ENCODE results near the gene SSU72.

Gene SSU72

DNA sequence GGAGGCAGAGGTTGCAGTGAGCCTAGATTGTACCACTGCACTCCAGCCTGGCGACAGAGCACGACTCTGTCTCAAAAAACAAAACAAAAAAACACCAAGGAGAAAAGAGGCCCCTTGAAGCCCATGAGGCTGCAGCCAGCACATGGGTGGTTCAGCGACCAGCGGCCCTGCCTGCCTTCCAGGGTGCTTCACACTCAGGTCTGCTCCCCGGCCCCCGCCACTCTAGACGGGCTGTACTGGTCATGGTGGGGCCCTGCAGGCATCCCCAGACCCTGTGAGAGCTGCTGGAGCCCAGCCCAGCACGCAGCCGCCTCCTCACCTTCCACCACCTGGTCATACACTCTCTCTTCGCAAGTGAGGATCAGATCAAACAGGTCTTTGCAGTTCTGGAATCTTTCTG lies 30.1 kb downstream of the SSU72 start:
- no peak overlapping the region for H3K9ac ChIP-seq (ENCODE audit: low read length in 5 of 5)
- H3K36me3 ChIP-seq (ENCODE audit: control insufficient read depth in 5 of 5, insufficient read depth in 5 of 5, low read length in 5 of 5) = peaks cover 0 to 40% (median 20%) of the 10 kb centered on the region in 5 donors
- H3K27me3 ChIP-seq (ENCODE audit: control insufficient read depth in 5 of 5, insufficient read depth in 4 of 5, low read length in 5 of 5) = no peaks in the 10 kb centered on the region
- no peaks in the 10 kb centered on the region for H3K9me3 ChIP-seq (ENCODE audit: control insufficient read depth in 5 of 5, low read length in 5 of 5)
- no peak overlapping the region for H3K4me3 ChIP-seq (ENCODE audit: low read depth in 1 of 5, low read length in 5 of 5)
- no peak overlapping the region for H3K27ac ChIP-seq (ENCODE audit: low read depth, low read length)
- H3K4me1 ChIP-seq (ENCODE audit: control insufficient read depth in 5 of 5, insufficient read depth in 5 of 5, low read length in 5 of 5) = peaks cover 0 to 21% (median 8%) of the 10 kb centered on the region in 5 donors

DNA sequence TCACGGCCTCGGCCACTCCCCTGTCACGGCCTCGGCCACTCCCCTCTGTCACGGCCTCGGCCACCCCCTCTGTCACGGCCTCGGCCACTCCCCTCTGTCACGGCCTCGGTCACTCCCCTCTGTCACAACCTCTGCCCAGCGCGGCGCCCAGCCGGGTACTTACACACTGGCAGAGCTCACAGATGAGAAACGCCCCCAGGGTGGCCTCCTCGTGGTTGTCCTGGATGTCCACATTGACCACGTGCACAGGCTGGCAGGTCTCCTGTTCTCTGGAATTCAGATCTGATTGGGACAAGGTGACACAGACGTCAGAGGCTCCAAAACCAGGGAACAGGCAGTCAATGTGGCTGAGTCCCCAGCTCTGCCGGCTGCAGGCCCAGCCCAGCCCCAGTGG lies 31.0 kb downstream of the SSU72 start:
- Histone ChIP-seq H3K9me3 (ENCODE audit: control insufficient read depth in 5 of 5, low read length in 5 of 5) (no peaks in the 10 kb centered on the region), H3K36me3 (ENCODE audit: control insufficient read depth in 5 of 5, insufficient read depth in 5 of 5, low read length in 5 of 5) (peaks cover 0 to 40% (median 20%) of the 10 kb centered on the region in 5 donors), H3K27me3 (ENCODE audit: control insufficient read depth in 5 of 5, insufficient read depth in 4 of 5, low read length in 5 of 5) (no peaks in the 10 kb centered on the region), H3K27ac (ENCODE audit: low read depth, low read length) (no peak overlapping the region), H3K4me1 (ENCODE audit: control insufficient read depth in 5 of 5, insufficient read depth in 5 of 5, low read length in 5 of 5) (peaks cover 0 to 26% (median 16%) of the 10 kb centered on the region in 5 donors), H3K4me3 (ENCODE audit: low read depth in 1 of 5, low read length in 5 of 5) (no peak overlapping the region), H3K9ac (ENCODE audit: low read length in 5 of 5) (no peak overlapping the region)

GRCh38 chr1:1542766-1543705 lies 31.6 kb downstream of the SSU72 start:
- no peaks in the 10 kb centered on the region for H3K27me3 ChIP-seq (ENCODE audit: control insufficient read depth in 5 of 5, insufficient read depth in 4 of 5, low read length in 5 of 5)
- no peak overlapping the region for H3K9ac ChIP-seq (ENCODE audit: low read length in 5 of 5)
- no peak overlapping the region for H3K4me3 ChIP-seq (ENCODE audit: low read depth in 1 of 5, low read length in 5 of 5)
- H3K9me3 ChIP-seq (ENCODE audit: control insufficient read depth in 5 of 5, low read length in 5 of 5) = no peaks in the 10 kb centered on the region
- H3K36me3 ChIP-seq (ENCODE audit: control insufficient read depth in 5 of 5, insufficient read depth in 5 of 5, low read length in 5 of 5) = peaks cover 0 to 43% (median 20%) of the 10 kb centered on the region in 5 donors
- H3K27ac ChIP-seq (ENCODE audit: low read depth, low read length) = no peak overlapping the region
- H3K4me1 ChIP-seq (ENCODE audit: control insufficient read depth in 5 of 5, insufficient read depth in 5 of 5, low read length in 5 of 5) = peaks cover 0 to 24% (median 16%) of the 10 kb centered on the region in 5 donors

- H3K36me3 ChIP-seq (ENCODE audit: control insufficient read depth in 5 of 5, insufficient read depth in 5 of 5, low read length in 5 of 5) = peaks cover 0 to 44% (median 27%) of the 10 kb centered on the region in 5 donors
- H3K27ac ChIP-seq (ENCODE audit: low read depth, low read length) = no peak overlapping the region
- H3K4me3 ChIP-seq (ENCODE audit: low read depth in 1 of 5, low read length in 5 of 5) = no peak overlapping the region
- H3K27me3 ChIP-seq (ENCODE audit: control insufficient read depth in 5 of 5, insufficient read depth in 4 of 5, low read length in 5 of 5) = no peaks in the 10 kb centered on the region
- H3K4me1 ChIP-seq (ENCODE audit: control insufficient read depth in 5 of 5, insufficient read depth in 5 of 5, low read length in 5 of 5) = peaks cover 0 to 24% (median 16%) of the 10 kb centered on the region in 5 donors
- no peaks in the 10 kb centered on the region for H3K9me3 ChIP-seq (ENCODE audit: control insufficient read depth in 5 of 5, low read length in 5 of 5)
- H3K9ac ChIP-seq (ENCODE audit: low read length in 5 of 5) = no peak overlapping the region
These were observed 32.5 kb downstream of the SSU72 start for GRCh38 chr1:1541956-1542765.

DNA sequence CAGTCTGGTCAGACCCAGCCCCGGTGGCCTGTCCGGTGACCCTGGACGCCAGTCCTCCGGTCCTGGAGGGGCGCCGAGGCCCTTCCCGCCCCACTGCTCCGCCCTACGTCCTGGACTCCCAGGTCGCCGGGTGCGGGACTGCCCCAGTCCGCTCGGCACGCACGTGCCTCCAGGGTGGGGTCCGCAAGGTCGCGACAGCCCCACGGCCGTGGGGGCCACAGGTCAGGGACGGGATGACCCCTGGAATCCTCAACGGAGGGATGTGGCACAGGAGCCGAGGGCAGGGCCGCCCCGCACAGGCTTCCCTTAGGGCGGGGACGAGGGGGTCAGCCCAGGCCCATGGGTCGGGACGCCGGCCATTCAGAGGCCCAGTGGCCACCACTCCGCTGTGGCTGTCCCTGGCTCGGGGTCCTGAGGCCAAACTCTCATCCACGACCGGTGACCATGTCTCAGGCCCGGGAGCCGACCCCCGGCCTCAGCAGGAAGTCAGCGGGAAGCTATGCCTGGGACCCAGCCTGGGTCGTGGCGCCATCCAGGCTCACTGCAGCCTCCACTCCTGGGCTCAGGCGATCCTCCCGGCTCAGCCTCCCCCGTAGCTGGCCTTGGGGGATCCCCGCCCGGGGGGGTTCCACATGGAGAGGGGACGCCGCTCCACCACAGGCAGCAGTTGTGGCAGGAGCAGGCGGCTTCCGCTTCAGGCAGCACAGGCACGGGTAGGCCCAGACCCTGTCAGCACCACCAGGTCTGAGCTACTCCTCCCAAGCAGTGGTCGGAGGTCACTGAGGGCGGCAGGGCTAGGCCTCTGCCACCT lies 33.6 kb downstream of the SSU72 start:
- Histone ChIP-seq H3K27me3 (ENCODE audit: control insufficient read depth in 5 of 5, insufficient read depth in 4 of 5, low read length in 5 of 5) (no peaks in the 10 kb centered on the region), H3K4me3 (ENCODE audit: low read depth in 1 of 5, low read length in 5 of 5) (peak overlapping the region in 4 of 5 donors; percentile 43 to 64 (median 52)), H3K27ac (ENCODE audit: low read depth, low read length) (no peak overlapping the region), H3K36me3 (ENCODE audit: control insufficient read depth in 5 of 5, insufficient read depth in 5 of 5, low read length in 5 of 5) (peaks cover 0 to 43% (median 27%) of the 10 kb centered on the region in 5 donors), H3K9me3 (ENCODE audit: control insufficient read depth in 5 of 5, low read length in 5 of 5) (no peaks in the 10 kb centered on the region), H3K4me1 (ENCODE audit: control insufficient read depth in 5 of 5, insufficient read depth in 5 of 5, low read length in 5 of 5) (peaks cover 0 to 24% (median 16%) of the 10 kb centered on the region in 5 donors), H3K9ac (ENCODE audit: low read length in 5 of 5) (peak overlapping the region in 4 of 5 donors; percentile 38 to 64 (median 58))

GRCh38 chr1:1540090-1540817 lies 34.4 kb downstream of the SSU72 start, which contains the start of gene TMEM240:
Gene TMEM240, minus strand, starts transcription at chr1:1540624. Its CDS starts 278 bp downstream, at chr1:1540346.
- Histone ChIP-seq H3K36me3 (ENCODE audit: control insufficient read depth in 5 of 5, insufficient read depth in 5 of 5, low read length in 5 of 5) (peaks cover 0 to 42% (median 26%) of the 10 kb centered on the region in 5 donors), H3K27ac (ENCODE audit: low read depth, low read length) (no peak within 1 kb of the TSS), H3K4me1 (ENCODE audit: control insufficient read depth in 5 of 5, insufficient read depth in 5 of 5, low read length in 5 of 5) (peaks cover 0 to 24% (median 16%) of the 10 kb centered on the region in 5 donors), H3K4me3 (ENCODE audit: low read depth in 1 of 5, low read length in 5 of 5) (peak within 1 kb of the TSS in 4 of 5 donors; percentile 48 to 64 (median 56)), H3K9ac (ENCODE audit: low read length in 5 of 5) (peak within 1 kb of the TSS in 4 of 5 donors; percentile 38 to 64 (median 58)), H3K9me3 (ENCODE audit: control insufficient read depth in 5 of 5, low read length in 5 of 5) (no peaks in the 10 kb centered on the region), H3K27me3 (ENCODE audit: control insufficient read depth in 5 of 5, insufficient read depth in 4 of 5, low read length in 5 of 5) (no peaks in the 10 kb centered on the region)

GRCh38 chr1:1539310-1540089 lies 35.2 kb downstream of the SSU72 start:
- Histone ChIP-seq H3K4me3 (ENCODE audit: low read depth in 1 of 5, low read length in 5 of 5) (peak overlapping the region in 4 of 5 donors; percentile 39 to 56 (median 55)), H3K9me3 (ENCODE audit: control insufficient read depth in 5 of 5, low read length in 5 of 5) (no peaks in the 10 kb centered on the region), H3K9ac (ENCODE audit: low read length in 5 of 5) (peak overlapping the region in 1 of 5 donors; percentile 21), H3K4me1 (ENCODE audit: control insufficient read depth in 5 of 5, insufficient read depth in 5 of 5, low read length in 5 of 5) (peaks cover 0 to 24% (median 16%) of the 10 kb centered on the region in 5 donors), H3K27me3 (ENCODE audit: control insufficient read depth in 5 of 5, insufficient read depth in 4 of 5, low read length in 5 of 5) (no peaks in the 10 kb centered on the region), H3K36me3 (ENCODE audit: control insufficient read depth in 5 of 5, insufficient read depth in 5 of 5, low read length in 5 of 5) (peaks cover 0 to 39% (median 26%) of the 10 kb centered on the region in 5 donors), H3K27ac (ENCODE audit: low read depth, low read length) (no peak overlapping the region)

DNA sequence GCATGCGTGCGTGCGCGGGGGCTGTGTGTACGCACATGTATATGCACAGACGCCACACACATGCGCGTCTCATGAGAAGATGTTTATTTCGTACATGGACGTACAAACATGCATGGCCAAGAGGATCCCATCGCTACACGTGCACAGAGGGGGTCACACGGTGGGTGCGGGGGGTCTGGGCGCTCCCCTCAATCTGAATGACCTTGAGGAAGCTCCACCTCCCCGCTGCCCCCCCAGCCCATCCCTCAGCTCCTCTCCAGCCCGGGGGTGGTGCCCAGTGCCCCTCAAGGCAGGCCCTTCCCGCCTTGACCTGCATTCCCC lies 35.7 kb downstream of the SSU72 start:
- H3K4me1 ChIP-seq (ENCODE audit: control insufficient read depth in 5 of 5, insufficient read depth in 5 of 5, low read length in 5 of 5) = peaks cover 0 to 23% (median 16%) of the 10 kb centered on the region in 5 donors
- no peak overlapping the region for H3K9ac ChIP-seq (ENCODE audit: low read length in 5 of 5)
- peak overlapping the region in 1 of 5 donors; percentile 56 for H3K4me3 ChIP-seq (ENCODE audit: low read depth in 1 of 5, low read length in 5 of 5)
- H3K9me3 ChIP-seq (ENCODE audit: control insufficient read depth in 5 of 5, low read length in 5 of 5) = no peaks in the 10 kb centered on the region
- H3K36me3 ChIP-seq (ENCODE audit: control insufficient read depth in 5 of 5, insufficient read depth in 5 of 5, low read length in 5 of 5) = peaks cover 0 to 38% (median 26%) of the 10 kb centered on the region in 5 donors
- no peaks in the 10 kb centered on the region for H3K27me3 ChIP-seq (ENCODE audit: control insufficient read depth in 5 of 5, insufficient read depth in 4 of 5, low read length in 5 of 5)
- no peak overlapping the region for H3K27ac ChIP-seq (ENCODE audit: low read depth, low read length)
